ENCODE measurements around the gene FAN1.

The FAN1 gene

GRCh38 chr15:30903497-30904187 is at the start of gene FAN1:
FAN1 (plus strand) TSS chr15:30903915; CDS start chr15:30904664, 749 bp downstream.
- TF ChIP-seq CTCF (IDR thresholded peaks at IDR 0.05; ENCODE audit: extremely low read depth, missing control alignments), result no peak
- DNase-seq (ENCODE audit: low spot score), result peak; percentile 91

GRCh38 chr15:30859091-30859874 is 44.4 kb upstream of the FAN1 start:
- DNase-seq (ENCODE audit: low spot score), result peak; percentile 30
- TF ChIP-seq CTCF (IDR thresholded peaks at IDR 0.05; ENCODE audit: extremely low read depth, missing control alignments), result peak; percentile 55

- DNase-seq (ENCODE audit: low spot score), result no peak
- no peak for TF ChIP-seq CTCF (IDR thresholded peaks at IDR 0.05; ENCODE audit: extremely low read depth, missing control alignments)
These were observed 38.5 kb upstream of the FAN1 start for GRCh38 chr15:30865257-30865656.

- no peak for TF ChIP-seq CTCF (IDR thresholded peaks at IDR 0.05; ENCODE audit: extremely low read depth, missing control alignments)
- DNase-seq (ENCODE audit: low spot score), result no peak
These were observed 33.0 kb upstream of the FAN1 start for GRCh38 chr15:30870681-30871080.

GRCh38 chr15:30872341-30872748 is 31.4 kb upstream of the FAN1 start:
- no peak for TF ChIP-seq CTCF (IDR thresholded peaks at IDR 0.05; ENCODE audit: extremely low read depth, missing control alignments)
- DNase-seq (ENCODE audit: low spot score), result no peak

GRCh38 chr15:30877070-30877469 is 26.6 kb upstream of the FAN1 start:
- no peak for DNase-seq (ENCODE audit: low spot score)
- no peak for TF ChIP-seq CTCF (IDR thresholded peaks at IDR 0.05; ENCODE audit: extremely low read depth, missing control alignments)

- DNase-seq (ENCODE audit: low spot score), result no peak
- TF ChIP-seq CTCF (IDR thresholded peaks at IDR 0.05; ENCODE audit: extremely low read depth, missing control alignments), result no peak
These were observed 25.2 kb upstream of the FAN1 start for GRCh38 chr15:30878515-30878914.

Data from GM20000 (cell line).